HL-60 (cell line): ENCODE results near the gene SLC35A4.

Experiments
- CTCF ChIP-seq: IDR thresholded peaks from one replicate; pipeline ENCODE4 v1.5.1; 2011; ENCODE audit warnings: low read length, control low read depth, inconsistent platforms; ENCODE audit not compliant: insufficient read depth
- GABPA ChIP-seq: IDR thresholded peaks from 2 replicates; pipeline ENCODE4 v1.6.1; 2012; ENCODE audit warnings: low read depth
- POLR2AphosphoS5 ChIP-seq: IDR thresholded peaks from 2 replicates; pipeline ENCODE4 v1.6.1; 2012; ENCODE audit warnings: low read depth
- REST ChIP-seq: IDR thresholded peaks from 2 replicates; pipeline ENCODE4 v1.6.1; 2012; ENCODE audit warnings: low read depth; ENCODE audit not compliant: insufficient replicate concordance
- SPI1 ChIP-seq: IDR thresholded peaks from 2 replicates; pipeline ENCODE4 v1.6.1; 2012; ENCODE audit warnings: low read depth, mild to moderate bottlenecking, borderline replicate concordance

DNA sequence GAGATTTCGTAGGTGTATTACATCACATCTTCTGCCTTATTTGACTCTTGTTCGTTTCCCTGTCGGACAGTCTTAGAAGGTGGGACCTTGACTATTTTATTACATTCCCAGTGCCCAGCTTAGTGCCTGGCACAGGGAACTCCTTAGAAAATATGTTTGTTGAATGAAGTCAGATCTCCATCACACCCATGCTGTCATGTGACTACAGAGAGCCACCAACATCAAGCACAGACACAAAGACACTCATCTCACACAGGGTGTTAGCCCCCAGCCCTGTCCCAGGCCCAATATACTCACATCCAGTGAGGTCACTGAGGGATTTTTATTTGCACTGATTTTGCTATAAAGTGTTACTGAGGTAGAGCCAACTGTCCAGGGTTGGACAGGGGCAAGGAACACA, 6.7 kb upstream of the SLC35A4 start:
- TF ChIP-seq POLR2AphosphoS5, result no peak
- TF ChIP-seq REST, result no peak
- no peak for TF ChIP-seq CTCF
- no peak for TF ChIP-seq SPI1
- no peak for TF ChIP-seq GABPA
